GM19238 (cell line): ENCODE results near the gene PSKH1.
A peak's percentile ranks its signal among the peaks of the same experiment; 100 is the strongest.
"Not testable (repeated sequence)": the region's sequence is repeated elsewhere in the genome, so short reads cannot be mapped to it uniquely, and the experiment has no call there.

ENCODE experiments used
- DNase-seq: peaks from one replicate; pipeline ENCODE4 v3.0.0; 2011; ENCODE audit warnings: low spot score; ENCODE audit not compliant: insufficient read length

The PSKH1 gene

GRCh38 chr16:67923414-67924116 is 30.5 kb downstream of the PSKH1 start:
- DNase-seq: no peak

GRCh38 chr16:67924140-67924906 is 31.3 kb downstream of the PSKH1 start:
- no peak for DNase-seq

- no peak for DNase-seq
Observed at GRCh38 chr16:67926181-67926750, 33.2 kb downstream of the PSKH1 start.

- DNase-seq: no peak
Observed at GRCh38 chr16:67927131-67927941, 34.3 kb downstream of the PSKH1 start.

- DNase-seq: no peak
Observed at GRCh38 chr16:67928147-67928546, 35.1 kb downstream of the PSKH1 start.

GRCh38 chr16:67928561-67929364 is 35.7 kb downstream of the PSKH1 start:
- peak; percentile 77 for DNase-seq

GRCh38 chr16:67930191-67930590 is 37.1 kb downstream of the PSKH1 start:
- DNase-seq: no peak

- DNase-seq: no peak
Observed at GRCh38 chr16:67930678-67931211, 37.7 kb downstream of the PSKH1 start.

- DNase-seq: no peak
Observed at GRCh38 chr16:67931712-67932461, 38.8 kb downstream of the PSKH1 start, which contains the start of gene CTRL. CTRL (minus strand) TSS chr16:67931862; CDS start chr16:67931852, 10 bp downstream.

GRCh38 chr16:67932462-67932840 is 39.4 kb downstream of the PSKH1 start:
- DNase-seq: no peak

- DNase-seq: no peak
Observed at GRCh38 chr16:67933805-67934204, 40.8 kb downstream of the PSKH1 start.

GRCh38 chr16:67934306-67935100 is 41.4 kb downstream of the PSKH1 start:
- no peak for DNase-seq

GRCh38 chr16:67935101-67935401 is 42.0 kb downstream of the PSKH1 start:
- DNase-seq: no peak

GRCh38 chr16:67935402-67936123 is 42.5 kb downstream of the PSKH1 start:
- peak; percentile 99 for DNase-seq

GRCh38 chr16:67936124-67936879 is 43.2 kb downstream of the PSKH1 start, which contains the start of gene PSMB10:
PSMB10 (minus strand) TSS chr16:67936850; CDS start chr16:67936749, 101 bp downstream.
- DNase-seq: peak; percentile 60

GRCh38 chr16:67936880-67937605 is 44.0 kb downstream of the PSKH1 start:
- peak; percentile 88 for DNase-seq

- not testable (repeated sequence) for DNase-seq
Observed at GRCh38 chr16:67937713-67938112, 44.7 kb downstream of the PSKH1 start.
